Hematopoietic multipotent progenitor cell treated with erythropoietin and hydrocortisone succinate and interleukin-3 and kit ligand, for 17 days (in vitro differentiated cells): ENCODE results near the gene IGF1R.

Experiments used
- DNase-seq: peaks from one replicate; pipeline ENCODE4 v3.0.0-alpha.2; 2015; ENCODE audit warnings: low spot score

Gene IGF1R

DNA sequence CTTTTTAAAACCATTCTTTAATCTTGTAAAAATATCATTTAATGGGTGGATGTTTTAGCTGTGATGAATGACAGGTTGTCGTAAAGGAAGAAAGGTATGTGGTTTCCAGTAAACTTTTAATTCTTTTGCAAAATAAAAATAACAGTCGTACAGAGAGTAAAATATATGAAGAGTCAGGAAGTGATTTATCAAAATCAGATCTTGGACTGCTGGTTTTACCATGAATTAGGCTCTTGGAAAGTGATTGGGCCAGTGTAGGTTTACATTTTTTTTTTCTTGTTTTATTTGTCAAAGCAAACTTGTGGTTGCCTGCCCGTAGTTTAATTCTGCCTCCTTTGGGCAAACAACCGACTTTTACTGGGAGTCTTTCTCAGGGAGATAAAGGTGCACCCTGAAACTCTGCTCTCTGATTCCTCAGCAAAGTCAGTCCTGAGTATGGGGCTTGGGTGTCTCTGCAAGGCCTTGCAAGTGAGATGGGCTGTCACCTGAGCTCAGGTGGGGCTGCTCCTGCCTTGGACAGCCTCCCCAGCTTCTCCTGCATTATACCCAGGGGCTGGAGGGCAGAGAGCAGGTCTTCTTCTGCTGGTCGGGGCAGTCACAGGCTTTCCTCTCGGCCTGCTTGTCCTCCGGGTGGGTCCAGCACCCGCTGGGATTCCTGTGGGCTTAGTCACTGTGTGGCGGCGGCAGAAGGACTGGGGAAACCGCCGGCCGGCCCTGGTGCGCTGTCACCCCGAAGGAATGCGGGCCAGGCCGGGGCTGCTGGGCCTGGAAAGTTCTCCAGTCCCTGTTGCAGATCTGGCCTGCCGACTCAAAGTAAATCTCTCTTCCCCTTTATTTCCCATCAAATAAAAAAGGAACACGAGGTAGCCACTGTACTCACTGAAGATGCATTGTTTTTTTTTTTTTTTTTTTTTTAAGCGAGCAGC lies 79.0 kb downstream of the IGF1R start:
- DNase-seq = no peak

DNA sequence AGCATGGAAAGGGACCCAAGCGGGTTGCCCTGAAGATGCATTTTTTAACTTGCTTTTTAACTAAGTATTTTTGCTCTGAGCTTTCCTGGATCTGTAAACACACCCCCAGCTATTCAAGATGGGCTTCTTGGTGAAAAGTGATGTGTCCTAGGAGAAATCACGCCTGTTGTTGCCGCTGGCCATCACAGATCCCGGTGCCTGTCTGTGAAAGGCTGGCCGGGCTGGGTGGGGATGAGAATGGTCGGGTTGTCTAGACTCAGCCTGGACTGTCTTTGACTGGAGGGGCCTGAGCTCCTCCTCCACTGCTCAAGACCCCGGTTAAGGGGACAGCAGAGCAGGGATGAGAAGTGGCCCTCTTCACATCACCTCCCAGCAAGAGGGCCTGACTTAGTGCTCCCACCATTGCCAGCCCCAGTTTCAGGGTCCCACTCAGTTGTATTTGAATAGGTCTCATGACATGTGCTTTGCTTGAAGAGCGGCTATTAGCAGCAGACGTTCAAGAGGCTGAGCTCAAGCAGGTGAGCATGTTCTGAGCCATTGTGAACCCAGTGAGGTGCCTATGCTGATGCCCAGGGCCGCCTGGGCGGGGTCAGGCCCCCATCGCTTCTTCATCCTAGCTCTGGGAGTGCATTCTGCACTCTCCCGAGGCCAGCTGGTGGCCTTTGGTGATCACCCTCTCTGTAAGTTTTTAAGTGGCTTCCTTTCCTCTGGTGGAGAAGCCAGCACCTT lies 79.9 kb downstream of the IGF1R start:
- DNase-seq = no peak

DNA sequence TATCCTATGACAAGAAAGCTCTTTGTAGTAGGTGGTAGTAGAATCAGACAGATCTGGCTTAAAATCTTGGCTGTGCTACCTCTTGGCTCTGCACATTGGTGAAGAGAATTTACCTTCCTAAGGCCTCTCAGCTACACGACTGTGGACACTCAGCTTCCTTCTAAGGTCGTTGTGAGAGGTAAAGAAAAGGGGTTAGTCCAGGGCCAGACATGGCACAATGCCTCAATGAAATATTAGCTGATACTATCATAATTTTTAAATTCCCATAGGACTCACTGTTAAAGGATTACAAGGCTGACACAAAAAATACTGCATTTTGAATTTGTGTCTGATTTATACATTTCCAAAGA lies 80.4 kb downstream of the IGF1R start:
- DNase-seq = no peak

DNA sequence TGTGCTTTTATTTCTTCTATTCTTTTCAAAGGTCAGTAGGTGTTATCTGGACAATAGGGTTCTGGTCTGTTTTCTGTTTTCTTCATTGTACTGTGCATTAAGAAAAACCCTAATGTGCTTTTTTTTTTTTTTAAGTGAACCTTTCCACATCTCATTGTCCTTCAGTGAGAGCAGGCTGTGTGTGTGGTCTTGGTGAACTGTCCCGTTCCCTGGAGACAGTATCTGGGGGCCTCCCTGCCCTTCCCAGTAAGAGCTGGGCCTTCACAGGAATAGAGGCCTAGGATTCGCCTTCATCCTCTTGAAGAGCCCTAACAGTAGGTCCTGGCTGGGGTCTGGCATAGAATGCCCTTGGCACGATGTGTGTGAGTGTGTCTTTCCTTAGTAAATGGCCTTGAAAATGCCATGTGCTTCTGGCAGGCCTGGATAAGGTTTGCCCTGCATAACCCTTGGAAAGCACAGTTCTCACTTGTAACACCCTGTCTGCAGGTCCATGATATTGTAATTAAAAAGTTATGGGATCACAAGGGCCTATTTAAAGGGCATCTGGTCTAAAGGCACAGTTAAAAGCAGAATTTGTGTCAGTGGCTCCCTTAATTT lies 81.2 kb downstream of the IGF1R start:
- no peak for DNase-seq

- no peak for DNase-seq
Measured at GRCh38 chr15:98730860-98731711, 82.7 kb downstream of the IGF1R start.

DNA sequence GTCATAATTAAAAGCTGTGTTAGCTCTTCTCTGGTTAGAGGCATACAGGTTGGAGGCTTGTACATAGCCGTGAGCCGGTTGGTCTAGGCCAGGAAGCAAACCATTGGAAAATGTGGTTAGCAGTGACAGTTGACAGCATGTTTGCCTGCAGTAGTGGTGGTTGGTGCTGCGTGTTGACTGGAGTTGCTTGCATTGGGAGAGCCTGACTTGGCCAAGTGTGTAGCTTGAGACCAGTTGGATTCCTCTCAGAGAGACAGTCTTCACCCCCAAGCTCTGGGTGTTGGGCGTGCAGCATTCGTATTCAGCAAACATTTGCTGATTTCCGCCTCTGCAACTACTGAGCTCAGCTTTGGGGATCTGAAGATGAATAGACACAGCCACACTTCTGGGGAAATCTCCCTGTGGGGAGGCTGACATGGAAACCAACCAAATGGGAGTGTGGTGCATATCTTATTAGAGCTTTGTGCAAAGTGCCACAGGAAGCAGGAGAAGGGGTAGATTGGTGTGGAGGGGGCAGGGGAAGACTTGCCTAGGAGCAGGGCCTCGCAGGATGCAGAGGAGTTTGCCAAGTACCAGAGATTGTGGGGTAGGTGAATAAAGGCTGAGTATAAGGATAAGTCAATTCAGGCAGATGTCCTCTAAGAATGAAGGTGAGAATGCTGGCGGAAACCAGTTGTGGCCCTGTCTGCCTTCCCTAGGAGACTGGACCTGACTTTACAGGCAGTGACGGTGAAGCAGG lies 83.5 kb downstream of the IGF1R start:
- no peak for DNase-seq

DNA sequence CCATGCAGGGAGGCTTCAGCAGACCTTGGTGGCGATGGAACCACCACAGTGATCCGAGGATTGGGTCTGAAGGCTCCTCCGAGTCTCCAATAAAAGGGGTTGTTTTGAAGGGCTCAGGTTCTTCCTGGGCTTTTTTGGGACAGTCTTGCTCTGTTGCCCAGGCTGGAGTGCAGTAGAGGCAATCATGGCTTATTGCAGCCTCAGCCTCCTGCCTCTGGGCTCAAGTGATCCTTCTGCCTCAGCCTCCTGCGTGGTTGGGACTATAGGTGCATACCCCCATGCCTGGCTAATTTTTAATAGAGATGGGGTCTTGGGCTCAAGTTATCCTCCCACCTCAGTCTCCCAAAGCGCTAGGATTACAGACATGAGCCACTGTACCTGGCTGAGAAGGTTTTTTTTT lies 84.8 kb downstream of the IGF1R start:
- no peak for DNase-seq

DNA sequence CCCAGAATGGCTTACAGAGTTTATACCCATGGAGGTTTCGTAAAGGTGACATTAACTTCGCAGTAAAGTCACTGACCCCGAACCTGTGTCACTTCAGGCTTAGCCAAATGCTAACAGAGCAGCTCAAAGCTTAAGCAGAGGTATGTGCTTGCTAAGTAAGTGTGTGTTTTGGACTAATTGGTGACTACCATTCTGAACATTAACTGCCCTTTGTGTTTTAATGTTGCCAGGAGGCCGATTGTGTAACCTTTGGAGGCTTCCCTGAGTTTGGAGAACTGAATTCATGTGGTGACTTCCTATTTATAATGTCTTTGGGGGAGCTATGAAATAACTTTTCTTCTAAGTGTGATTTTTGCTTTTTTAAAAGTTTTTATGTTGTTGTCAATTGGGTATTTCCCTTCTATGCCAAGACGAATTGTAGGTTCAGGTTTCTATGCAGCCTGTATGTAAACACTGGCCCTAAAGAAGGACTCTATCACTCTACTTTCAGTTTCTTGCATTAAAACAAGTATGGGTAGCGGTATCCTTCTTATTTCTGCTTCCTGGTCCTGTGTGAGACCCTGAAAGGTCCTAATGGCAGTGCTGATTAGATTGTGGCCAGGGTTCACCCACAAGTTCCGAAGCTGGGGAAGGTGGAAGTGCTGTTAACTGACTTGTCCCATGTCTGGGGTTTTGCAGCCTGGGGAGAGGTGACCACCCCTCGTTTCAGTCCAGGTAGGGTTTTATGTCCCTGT lies 86.3 kb downstream of the IGF1R start:
- DNase-seq = no peak

- DNase-seq = no peak
Measured at GRCh38 chr15:98735304-98735703, 87.0 kb downstream of the IGF1R start.

GRCh38 chr15:98735895-98736617 lies 87.7 kb downstream of the IGF1R start:
- DNase-seq = no peak

DNA sequence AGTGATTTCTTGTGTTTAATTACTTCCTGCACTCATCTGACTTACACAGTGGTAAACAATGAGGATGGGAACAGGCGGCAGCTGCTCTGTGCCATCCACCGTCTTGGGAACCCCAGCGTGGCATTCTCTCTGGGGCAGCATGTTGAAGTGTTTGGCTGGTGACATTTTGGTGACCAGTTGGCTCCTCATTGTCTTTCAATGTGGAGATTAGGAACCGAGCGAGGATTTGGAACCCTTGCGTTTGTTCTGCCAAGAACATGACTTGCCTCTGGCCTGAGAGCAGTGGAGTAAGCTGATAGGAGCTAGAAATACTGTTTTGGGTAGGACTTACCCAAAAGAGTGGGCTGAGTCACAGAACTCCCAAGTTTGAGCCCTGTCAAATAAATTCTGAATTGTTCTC lies 88.8 kb downstream of the IGF1R start:
- DNase-seq = no peak

DNA sequence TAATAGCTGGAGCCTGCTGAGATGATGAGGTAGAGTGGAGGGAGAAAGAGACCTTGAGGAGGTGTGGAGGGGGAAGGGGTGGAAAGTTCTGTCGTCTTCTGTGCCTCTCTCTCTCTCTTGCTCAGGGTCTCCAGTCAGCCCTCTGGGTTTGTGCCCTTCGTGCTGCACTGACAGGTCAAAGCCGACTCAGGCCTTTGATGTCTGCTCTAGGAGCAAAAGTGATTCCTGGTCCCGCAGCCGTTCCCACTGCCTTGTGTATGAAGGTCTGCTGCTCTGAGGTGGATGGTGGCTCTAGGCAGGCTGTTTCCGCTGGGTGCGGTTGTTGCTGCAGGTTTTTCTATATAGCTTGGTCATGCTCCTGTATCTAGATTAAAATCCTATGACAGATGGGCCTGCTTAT lies 89.4 kb downstream of the IGF1R start:
- DNase-seq = no peak

GRCh38 chr15:98738689-98739401 lies 90.5 kb downstream of the IGF1R start:
- no peak for DNase-seq

GRCh38 chr15:98740295-98740694 lies 92.0 kb downstream of the IGF1R start:
- no peak for DNase-seq

DNA sequence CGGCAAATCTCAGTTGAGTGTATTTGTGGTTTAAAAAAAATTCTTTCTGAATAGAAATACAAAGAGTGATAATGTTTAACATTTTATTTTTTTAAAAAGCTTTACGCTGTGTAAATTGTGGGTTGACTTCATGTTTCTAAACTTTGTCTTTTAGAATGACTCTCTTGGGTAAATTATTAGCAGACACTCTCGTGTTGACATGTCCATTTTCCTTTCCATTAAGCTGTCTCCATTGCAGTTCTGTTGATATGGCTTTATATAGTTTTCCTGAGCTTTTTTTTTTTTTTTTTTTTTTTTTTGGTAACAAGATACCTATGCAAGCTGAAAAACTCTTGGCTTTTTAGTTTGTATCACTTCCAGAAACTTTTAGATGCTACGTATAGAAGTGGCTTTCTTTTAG lies 92.6 kb downstream of the IGF1R start:
- DNase-seq = no peak

DNA sequence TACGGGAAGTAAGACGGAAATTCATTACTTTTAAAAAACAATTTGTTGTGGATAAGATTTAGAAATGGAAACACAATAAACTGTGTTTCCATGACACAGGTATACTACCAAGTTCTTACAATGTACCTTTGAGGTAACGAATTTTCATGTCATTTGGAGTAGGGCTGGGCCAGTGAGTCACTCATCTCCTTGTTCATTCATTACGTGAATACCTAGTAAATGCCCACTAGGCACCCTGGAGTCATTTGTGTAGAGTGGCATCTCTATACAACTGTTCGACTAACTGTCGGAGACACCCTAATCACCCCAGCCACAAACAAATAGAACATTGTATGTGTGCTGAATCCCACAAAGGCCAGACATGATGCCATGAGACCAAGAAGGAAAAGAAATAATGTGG lies 94.8 kb downstream of the IGF1R start:
- DNase-seq = no peak

DNA sequence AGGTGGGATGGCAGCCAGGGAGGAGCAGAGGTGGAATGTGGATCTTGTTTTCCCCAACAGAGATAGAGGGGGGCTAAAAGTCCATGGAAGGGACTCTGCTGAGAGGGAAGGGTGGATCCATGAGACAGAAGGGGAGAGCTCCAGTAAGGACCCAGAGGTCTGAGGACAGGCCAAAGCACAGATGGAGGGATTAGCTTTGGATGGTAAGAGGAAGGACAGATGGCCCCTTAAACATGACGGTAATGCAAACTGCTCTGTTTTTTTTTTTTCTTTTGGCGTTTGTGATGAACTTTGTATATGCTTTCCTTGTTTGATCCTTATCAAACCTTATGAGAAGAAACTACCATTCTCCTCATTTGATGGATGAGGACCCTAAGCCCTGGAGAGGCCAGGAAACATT lies 96.2 kb downstream of the IGF1R start:
- DNase-seq = no peak

DNA sequence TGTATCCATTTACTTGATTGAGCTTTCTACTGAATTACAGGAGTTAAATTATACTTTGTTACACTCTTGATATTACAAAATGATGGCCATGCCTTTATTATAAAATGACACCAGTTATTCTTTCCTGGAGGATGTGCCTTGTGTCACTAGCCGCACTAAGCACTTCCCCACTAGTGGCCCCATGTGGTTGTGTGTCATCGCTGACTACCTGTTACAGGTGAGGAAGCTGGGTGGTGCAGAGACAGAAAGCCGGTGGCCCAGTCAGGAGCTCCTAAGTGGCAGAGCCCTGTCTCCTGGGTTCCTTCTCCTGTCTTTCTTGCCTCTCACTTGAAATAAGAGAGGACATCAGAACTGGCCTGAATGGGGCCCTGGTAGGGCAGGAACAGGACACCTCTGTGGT lies 96.8 kb downstream of the IGF1R start:
- no peak for DNase-seq

- no peak for DNase-seq
Measured at GRCh38 chr15:98745650-98746374, 97.5 kb downstream of the IGF1R start.
